HepG2 (cell line): ENCODE data around the gene CAMK2D. TPM values are rescaled to one million over a fixed set of nuclear protein-coding genes. Genes with fewer than 3 reads are reported as not detected.

Experiments used
- ATAC-seq: fragments of 200-7000 bp; cut with Tn5 transposase; 3 replicates; pipeline ENCODE4 v1.9.1; 2020; ENCODE audit warnings: mild to moderate bottlenecking, moderate library complexity
- BruUV-seq: library from RNA; stranded (reverse); fragments of 400-500 nt; replicated peaks from 2 replicates; lab custom pipeline; 2021; lab: Mats Ljungman, UMichigan
- CTCF ChIA-PET: fragments of 300-600 bp; formaldehyde crosslinking; extraction: SDS; loops from one replicate; lab custom pipeline; 2021; ENCODE audit warnings: low total read pairs, inconsistent platforms, low intra/inter-chr PET ratio; lab: Yijun Ruan, JAX
- POLR2A ChIA-PET: fragments of 350-600 bp; sonication (Branson Sonifier 250); formaldehyde crosslinking; loops from one replicate; lab custom pipeline; 2020; ENCODE audit warnings: antibody characterized with exemption, inconsistent platforms; lab: Yijun Ruan, JAX
- DNase-seq: peaks from one replicate; pipeline ENCODE4 v3.0.0-alpha.2; 2015; ENCODE audit warnings: low spot score
- FAIRE-seq: peaks from 3 replicates; lab custom pipeline; 2011; peaks lifted over from hg19 to GRCh38; lab: Jason Lieb, UNC
- H2AFZ ChIP-seq: one replicate; pipeline ENCODE4 v1.6.1; 2011; ENCODE audit warnings: low read length, inconsistent platforms
- H3K27ac ChIP-seq: fragments of 300-600 bp; 3 replicates; pipeline ENCODE4 v1.8.0; 2011; ENCODE audit warnings: mixed run types, mild to moderate bottlenecking, mixed read lengths, low read length, inconsistent platforms; ENCODE audit not compliant: insufficient read depth; ENCODE audit errors: extremely low read length
- H3K27me3 ChIP-seq, 2 experiments: fragments of 200-600 bp in 1 of 2; 2 replicates in 1 of 2; 3 replicates in 1 of 2; pipeline versions ENCODE4 v1.6.0 to v1.8.0; 2011; ENCODE audit warnings: low read length in 2 of 2, mild to moderate bottlenecking in 2 of 2, moderate library complexity in 2 of 2, inconsistent platforms in 1 of 2; ENCODE audit not compliant: insufficient read depth in 2 of 2, control insufficient read depth in 1 of 2
- H3K36me3 ChIP-seq, 2 experiments: fragments of 200-600 bp in 1 of 2; replicated peaks in 1 of 2; 2 replicates in 1 of 2; 3 replicates in 1 of 2; pipeline versions ENCODE4 v1.5.1 to v1.8.0; 2011; ENCODE audit warnings: low read length in 2 of 2, inconsistent platforms in 1 of 2; ENCODE audit not compliant: insufficient read depth in 2 of 2, control insufficient read depth in 1 of 2
- H3K4me1 ChIP-seq: 2 replicates; pipeline ENCODE4 v1.5.1; 2012; ENCODE audit warnings: low read length, inconsistent platforms; ENCODE audit not compliant: insufficient read depth
- H3K4me2 ChIP-seq: 2 replicates; pipeline ENCODE4 v1.6.0; 2011; ENCODE audit warnings: low read depth, low read length, inconsistent platforms
- H3K4me3 ChIP-seq, 3 experiments: fragments of 200-600 bp in 1 of 3; sonication (generic), shearing (Covaris generic) in 1 of 3; replicated peaks in 1 of 3; 2 replicates each; pipeline ENCODE4 v1.5.1; 2011 to 2016; ENCODE audit warnings: low read length in 3 of 3, inconsistent platforms in 2 of 3, low read depth in 2 of 3, mild to moderate bottlenecking in 2 of 3, control low read depth in 1 of 3, mixed read lengths in 1 of 3; ENCODE audit not compliant: insufficient read depth in 1 of 3
- H3K79me2 ChIP-seq: one replicate; pipeline ENCODE4 v1.6.1; 2011; ENCODE audit warnings: low read length, inconsistent platforms; ENCODE audit not compliant: insufficient read depth
- H3K9ac ChIP-seq: 2 replicates; pipeline ENCODE4 v1.6.0; 2011; ENCODE audit warnings: mild to moderate bottlenecking, low read depth, low read length, inconsistent platforms; ENCODE audit not compliant: insufficient read depth
- H3K9me3 ChIP-seq: 2 replicates; pipeline ENCODE4 v1.5.1; 2012; ENCODE audit warnings: mild to moderate bottlenecking, low read length
- H4K20me1 ChIP-seq: 2 replicates; pipeline ENCODE4 v1.6.0; 2011; ENCODE audit warnings: inconsistent platforms, mild to moderate bottlenecking, low read length, moderate library complexity; ENCODE audit not compliant: insufficient read depth
- GTF3A ChIP-seq: sonication (generic); formaldehyde crosslinking; conservative IDR thresholded peaks from 2 replicates; pipeline ENCODE4 v1.4.0; 2020; ENCODE audit warnings: mild to moderate bottlenecking, missing genetic modification reagents
- JUND ChIP-seq: sonication (generic); formaldehyde crosslinking; IDR thresholded peaks from 2 replicates; pipeline ENCODE4 v1.8.0; 2022; ENCODE audit warnings: mild to moderate bottlenecking, missing genetic modification reagents
- KDM3A ChIP-seq: IDR thresholded peaks from 2 replicates; pipeline ENCODE4 v1.6.1; 2018; ENCODE audit warnings: low read depth, missing compliant biosample characterization
- PRDM4 ChIP-seq: sonication (generic); formaldehyde crosslinking; IDR thresholded peaks from 2 replicates; pipeline ENCODE4 v1.9.0; 2021; ENCODE audit warnings: missing genetic modification reagents, borderline replicate concordance
- ZNF407 ChIP-seq: sonication (generic); formaldehyde crosslinking; IDR thresholded peaks from one replicate; pipeline ENCODE4 v1.5.1; 2020; ENCODE audit warnings: mild to moderate bottlenecking, missing genetic modification reagents; ENCODE audit errors: not compliant biosample characterization
- ZNF572 ChIP-seq: sonication (generic); formaldehyde crosslinking; IDR thresholded peaks from 2 replicates; pipeline ENCODE4 v1.5.1; 2020; ENCODE audit warnings: mild to moderate bottlenecking, missing genetic modification reagents
- ZNF598 ChIP-seq: sonication (generic); formaldehyde crosslinking; IDR thresholded peaks from 2 replicates; pipeline ENCODE4 v1.5.1; 2020; ENCODE audit warnings: mild to moderate bottlenecking, missing genetic modification reagents, borderline replicate concordance
- ZNF678 ChIP-seq: sonication (generic); formaldehyde crosslinking; IDR thresholded peaks from 2 replicates; pipeline ENCODE4 v1.4.0; 2020; ENCODE audit warnings: mild to moderate bottlenecking, missing genetic modification reagents
- WGBS: methylation state at CpG from one replicate; pipeline ENCODE4 v1.1.6; 2017; ENCODE audit warnings: low lambda C conversion rate; 5-methylcytosine and 5-hydroxymethylcytosine counted together
- in situ Hi-C: cut with HindIII; loops from 2 replicates; pipeline ENCODE4 v1.10.0; 2017; ENCODE audit warnings: low pct_unique_long_range_greater_than_20kb; ENCODE audit not compliant: extremely low pct_ligation_motif_present
- intact Hi-C: fragments of 100-400 bp; cut with micrococcal nuclease; formaldehyde crosslinking; loops from one replicate; pipeline ENCODE4 v1.10.0; 2022; ENCODE audit not compliant: unreplicated experiment
- polyA plus RNA-seq, 8 experiments: library from polyadenylated mRNA; depleted of rRNA in 3 of 8; stranded (reverse) in 7 of 8; unstranded in 1 of 8; fragments of >200 nt; fragmentation: Illumina TruSeq in 4 of 8; extraction: Trizol in 4 of 8; gene quantifications; 2 replicates each; pipeline versions ENCODE4 v1.2.1 to v1.2.3, GENCODE V29; 2011 to 2016; ENCODE audit warnings: low read depth in 4 of 8, missing spikeins in 1 of 8, mixed read lengths in 1 of 8; ENCODE audit not compliant: insufficient read depth in 1 of 8
- total RNA-seq, 5 experiments: library from RNA; depleted of rRNA; stranded (reverse); fragments of >200 nt; fragmentation: Illumina TruSeq; extraction: Trizol; gene quantifications; 2 replicates each; pipeline ENCODE4 v1.2.3, GENCODE V29; 2016; ENCODE audit warnings: low read depth in 1 of 5

The CAMK2D gene
- total and polyA plus RNA-seq, 2 of the 13 experiments (the other 11 are each of a cell fraction or from before 2014, with no cell fraction given) = 18.0 to 65.4 TPM

GRCh38 chr4:113563691-113564378 is 197.7 kb downstream of the CAMK2D start (continued):
- TF ChIP-seq PRDM4 (CRISPR knock-in tag) (no peak), JUND (no peak), ZNF572 (no peak), KDM3A (CRISPR knock-in tag) (no peak), ZNF678 (CRISPR knock-in tag) (no peak)

- ATAC-seq = no peak
- in situ Hi-C loops (no loop called here), intact Hi-C loops (no loop called here)
- no peaks in the 10 kb centered on the region; a peak in 1 of 5 replicates for H3K36me3 ChIP-seq
- no peak for DNase-seq
- H3K4me1 ChIP-seq = no peaks in the 10 kb centered on the region
- no peak for FAIRE-seq
- no peaks in the 10 kb centered on the region for H3K27me3 ChIP-seq
- H2AFZ ChIP-seq = no peak overlapping the region
- no peaks in the 10 kb centered on the region for H3K9me3 ChIP-seq
- no peaks in the 10 kb centered on the region for H4K20me1 ChIP-seq
- no peak overlapping the region for H3K9ac ChIP-seq
- H3K27ac ChIP-seq = no peak overlapping the region
- no peak overlapping the region for H3K4me3 ChIP-seq
- H3K4me2 ChIP-seq = no peak overlapping the region
- no peak for TF ChIP-seq ZNF598 (CRISPR knock-in tag)
- TF ChIP-seq ZNF407 (CRISPR knock-in tag) = no peak
- no peak for TF ChIP-seq ZNF678 (CRISPR knock-in tag)
- no peak for TF ChIP-seq GTF3A
- BruUV-seq = no TSS peak
- ChIA-PET CTCF (no interaction called here), POLR2A (no interaction called here)
- no peaks in the 10 kb centered on the region for H3K79me2 ChIP-seq
- WGBS = 100% methylated on average over 2 of the region's 2 CpGs
Measured at GRCh38 chr4:113561758-113562157, 199.8 kb downstream of the CAMK2D start.
